Measurements from ENCODE around the gene INPP5E.

The INPP5E gene

GRCh38 chr9:136451221-136451877, 11.7 kb upstream of the INPP5E start:
- DNase-seq (ENCODE audit: low read depth, low spot score), result no peak

- no peak for DNase-seq (ENCODE audit: low read depth, low spot score)
These were observed 9.0 kb upstream of the INPP5E start for GRCh38 chr9:136448655-136449054.

- DNase-seq (ENCODE audit: low read depth, low spot score), result no peak
These were observed 7.6 kb upstream of the INPP5E start for GRCh38 chr9:136447173-136447778.

GRCh38 chr9:136445799-136446198, 6.2 kb upstream of the INPP5E start:
- DNase-seq (ENCODE audit: low read depth, low spot score), result no peak

DNA sequence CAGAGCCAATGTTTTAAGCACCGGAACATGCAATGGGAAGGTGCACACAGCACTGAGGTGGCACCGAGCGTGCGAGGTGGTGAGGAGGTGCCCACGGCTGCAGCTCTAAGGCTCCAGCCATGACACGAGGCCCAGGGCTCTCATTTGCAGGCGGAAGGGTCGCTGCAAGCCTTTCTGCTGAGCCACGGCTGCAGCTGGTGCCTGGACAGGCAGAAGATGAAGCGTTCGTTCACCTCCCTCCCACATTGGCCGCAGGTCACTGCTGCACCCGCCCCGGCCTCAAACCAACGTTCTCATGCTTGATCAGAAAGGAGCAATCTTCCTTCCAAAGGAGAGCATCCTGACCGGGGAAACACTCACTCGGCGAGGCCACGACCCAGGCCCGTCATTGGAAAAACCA, 4.5 kb upstream of the INPP5E start:
- DNase-seq (ENCODE audit: low read depth, low spot score), result no peak

DNA sequence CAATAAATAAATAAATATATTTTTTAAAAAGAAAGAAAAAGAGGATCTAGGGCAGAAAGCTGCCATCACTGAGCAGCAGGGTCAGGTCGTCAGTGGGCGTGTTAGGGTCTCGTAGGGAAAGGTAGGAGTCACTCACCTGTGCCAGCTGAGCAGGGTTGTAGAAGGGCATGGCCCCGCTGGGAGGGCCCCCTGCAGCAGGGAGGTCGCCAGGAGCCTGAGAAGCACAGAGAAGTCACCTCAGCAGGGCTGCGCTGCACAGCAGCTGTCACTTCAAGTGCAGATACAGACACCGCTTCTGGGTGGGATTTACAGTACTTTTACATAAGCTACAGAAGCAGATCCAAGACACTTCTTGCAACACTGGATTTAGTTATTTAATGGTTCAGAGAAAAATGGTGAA, 4.0 kb upstream of the INPP5E start:
- DNase-seq (ENCODE audit: low read depth, low spot score), result no peak

- no peak for DNase-seq (ENCODE audit: low read depth, low spot score)
These were observed 3.4 kb upstream of the INPP5E start for GRCh38 chr9:136443087-136443486.

DNA sequence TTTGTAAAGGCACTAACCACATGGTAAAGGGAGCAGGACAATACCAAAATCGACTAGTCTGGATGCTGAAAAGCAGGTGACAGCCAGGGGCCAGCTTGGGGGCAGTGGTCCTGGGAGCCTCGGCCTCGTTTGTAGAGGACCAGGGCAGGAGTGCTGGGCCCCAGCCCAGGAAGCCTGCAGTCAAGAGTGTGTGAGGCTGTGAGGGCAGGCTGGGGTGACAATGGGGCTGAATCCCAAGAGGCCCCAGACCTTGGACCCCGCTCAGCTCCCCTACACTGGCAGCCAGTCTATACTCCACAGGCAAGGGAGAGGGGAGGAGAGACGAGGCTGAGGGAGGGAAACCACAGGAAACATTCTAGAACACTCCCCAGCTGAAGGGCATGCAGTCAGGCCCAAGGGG, 2.6 kb upstream of the INPP5E start:
- no peak for DNase-seq (ENCODE audit: low read depth, low spot score)

GRCh38 chr9:136441681-136442245, 2.1 kb upstream of the INPP5E start:
- no peak for DNase-seq (ENCODE audit: low read depth, low spot score)

- DNase-seq (ENCODE audit: low read depth, low spot score), result no peak
These were observed 1.6 kb upstream of the INPP5E start for GRCh38 chr9:136441191-136441680.

- DNase-seq (ENCODE audit: low read depth, low spot score), result no peak
These were observed 831 bp downstream of the INPP5E start for GRCh38 chr9:136438548-136439480.

- no peak for DNase-seq (ENCODE audit: low read depth, low spot score)
These were observed 1.7 kb downstream of the INPP5E start for GRCh38 chr9:136437839-136438547.

- no peak for DNase-seq (ENCODE audit: low read depth, low spot score)
These were observed 2.2 kb downstream of the INPP5E start for GRCh38 chr9:136437430-136437829.

DNA sequence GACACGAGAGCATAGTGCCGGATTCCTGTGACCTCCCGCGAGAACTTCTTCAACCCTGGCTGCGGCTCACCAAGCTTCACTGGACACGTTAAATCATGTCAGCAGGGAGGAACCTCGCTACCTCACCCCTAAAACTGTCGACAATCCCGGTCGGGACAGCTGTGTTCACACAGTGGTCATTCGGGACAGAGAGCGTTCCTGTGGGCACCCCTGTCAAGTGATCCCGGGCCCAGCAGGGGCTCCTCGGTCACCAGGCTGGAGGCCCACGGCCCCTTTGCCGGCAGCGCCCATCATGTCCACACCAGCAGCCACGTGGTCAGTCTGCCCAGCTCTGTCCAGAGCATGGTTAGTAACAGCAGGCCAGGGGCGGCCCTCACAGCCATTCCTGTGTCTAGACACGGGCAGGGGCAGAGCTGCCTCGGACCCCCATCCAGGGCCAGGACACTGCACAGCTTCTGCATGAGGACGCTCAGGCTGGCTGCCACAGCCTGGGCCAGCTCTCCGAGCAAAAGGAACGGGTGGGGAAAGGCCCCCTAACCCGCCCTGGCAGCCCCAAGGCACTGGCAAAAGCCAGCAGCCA, 3.5 kb downstream of the INPP5E start:
- no peak for DNase-seq (ENCODE audit: low read depth, low spot score)

DNA sequence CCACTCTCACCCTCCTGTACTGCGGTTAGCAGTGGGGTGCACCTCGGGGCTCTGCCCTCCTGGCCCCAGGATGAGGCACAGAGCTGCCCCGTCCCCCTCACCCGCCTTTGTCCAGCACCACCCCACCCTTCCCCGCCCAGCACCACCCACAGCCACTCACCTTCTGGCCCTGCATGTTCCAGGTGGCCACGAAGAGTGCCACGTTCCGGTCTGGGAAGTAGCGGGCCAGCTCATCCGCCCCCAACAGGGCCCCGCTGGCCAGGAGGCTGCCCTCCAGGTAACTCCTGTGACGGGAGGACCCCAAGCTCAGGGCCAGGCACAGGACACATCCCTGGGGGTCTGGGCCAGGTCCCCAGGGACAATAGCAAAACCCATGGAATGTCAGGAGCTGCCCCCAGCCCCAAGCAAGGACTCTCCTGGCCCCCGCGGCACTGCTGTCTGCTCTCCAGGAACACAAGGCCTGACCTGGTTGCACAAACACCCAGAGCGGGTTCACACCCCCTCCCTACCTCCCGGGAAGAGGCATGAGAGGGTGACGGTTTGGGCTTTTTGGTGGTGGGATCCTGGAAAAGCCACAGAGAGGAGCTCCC, 5.0 kb downstream of the INPP5E start:
- DNase-seq (ENCODE audit: low read depth, low spot score), result no peak

DNA sequence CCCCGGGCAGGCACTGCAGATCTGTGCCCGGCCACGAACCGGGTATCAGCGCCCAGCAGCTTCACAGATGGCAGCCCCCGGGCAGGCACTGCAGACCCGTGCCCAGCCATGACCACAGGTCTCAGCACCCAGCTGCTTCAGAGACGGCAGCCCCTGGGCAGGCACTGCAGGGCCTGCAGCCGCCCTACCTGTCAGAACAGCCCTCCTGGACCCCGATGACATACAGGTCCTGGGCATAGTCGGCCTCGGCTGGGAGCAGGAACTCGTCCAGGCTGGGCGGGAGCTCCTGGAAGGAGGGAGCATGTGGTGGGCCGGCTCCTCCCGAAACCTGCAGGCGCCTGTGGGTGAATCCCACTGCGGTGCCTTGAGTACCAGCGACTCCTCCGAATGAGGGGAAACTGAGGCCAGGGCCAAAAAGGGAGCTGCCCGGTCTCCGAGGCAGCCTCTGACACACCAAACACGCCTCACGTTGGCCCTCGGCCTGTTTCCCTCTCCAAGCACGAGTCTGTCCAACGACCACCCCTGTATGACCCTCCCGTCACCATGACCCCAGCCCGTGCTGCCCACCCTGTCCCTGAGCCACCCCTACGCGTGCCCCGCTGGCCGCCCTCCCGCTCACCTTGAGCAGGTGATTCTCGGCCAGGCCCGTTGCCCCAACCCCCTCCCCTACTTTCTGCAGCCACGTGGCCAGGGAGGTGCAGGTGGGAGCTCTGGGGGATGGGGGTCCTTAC, 5.6 kb downstream of the INPP5E start:
- DNase-seq (ENCODE audit: low read depth, low spot score), result no peak

GRCh38 chr9:136433043-136433715, 6.5 kb downstream of the INPP5E start:
- DNase-seq (ENCODE audit: low read depth, low spot score), result no peak

GRCh38 chr9:136432591-136432990, 7.1 kb downstream of the INPP5E start:
- DNase-seq (ENCODE audit: low read depth, low spot score), result no peak

- DNase-seq (ENCODE audit: low read depth, low spot score), result no peak
These were observed 7.8 kb downstream of the INPP5E start for GRCh38 chr9:136431782-136432350.

Measured in brain pericyte (primary cell).